Islet precursor cell (in vitro differentiated cells): Measurements from ENCODE around the gene DCLRE1A.
A peak's percentile ranks its signal among the peaks of the same experiment; 100 is the strongest.
"Not testable (repeated sequence)": the region's sequence is repeated elsewhere in the genome, so short reads cannot be mapped to it uniquely, and the experiment has no call there.

Experiments
- DNase-seq: peaks from one replicate; pipeline ENCODE4 v3.0.0-alpha.2; 2018

DCLRE1A gene

DNA sequence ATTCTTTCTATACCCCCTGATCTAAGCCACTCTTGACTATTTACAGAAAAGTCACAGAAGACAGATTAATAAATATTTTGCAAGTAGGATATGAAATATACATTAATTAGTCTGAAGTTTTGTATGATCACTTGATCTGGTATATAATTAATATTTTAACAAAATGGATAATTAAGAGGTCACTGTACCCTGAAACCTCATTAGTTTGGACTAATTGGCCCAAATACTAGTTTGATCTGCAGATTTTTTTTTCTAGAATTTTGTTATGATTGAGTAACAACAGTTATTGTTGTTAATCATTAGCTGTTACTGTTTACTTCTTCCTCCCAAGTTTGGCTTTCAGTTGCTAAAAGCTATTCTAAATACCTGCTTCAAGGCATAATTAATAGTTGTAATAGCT is 3.3 kb upstream of the DCLRE1A start:
- DNase-seq, result no peak

DNA sequence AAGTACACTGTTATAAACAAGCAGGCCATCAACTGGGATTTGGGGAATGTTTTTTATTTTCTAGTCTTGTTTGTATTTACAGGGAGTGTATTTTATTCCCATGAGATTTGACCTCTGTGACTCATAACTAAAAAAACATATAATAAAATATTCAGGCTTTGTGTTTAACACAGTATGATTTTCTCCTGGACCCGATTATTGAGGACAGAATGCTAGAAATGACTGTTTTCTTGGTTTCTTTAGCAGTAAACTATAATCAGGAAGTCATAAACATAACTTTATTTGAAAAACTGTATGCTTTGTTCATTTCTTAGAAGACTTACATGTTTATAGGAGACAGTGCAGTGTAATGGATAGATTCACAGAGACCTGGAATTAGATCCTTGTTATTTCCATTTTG is 2.7 kb upstream of the DCLRE1A start:
- DNase-seq, result no peak

DNA sequence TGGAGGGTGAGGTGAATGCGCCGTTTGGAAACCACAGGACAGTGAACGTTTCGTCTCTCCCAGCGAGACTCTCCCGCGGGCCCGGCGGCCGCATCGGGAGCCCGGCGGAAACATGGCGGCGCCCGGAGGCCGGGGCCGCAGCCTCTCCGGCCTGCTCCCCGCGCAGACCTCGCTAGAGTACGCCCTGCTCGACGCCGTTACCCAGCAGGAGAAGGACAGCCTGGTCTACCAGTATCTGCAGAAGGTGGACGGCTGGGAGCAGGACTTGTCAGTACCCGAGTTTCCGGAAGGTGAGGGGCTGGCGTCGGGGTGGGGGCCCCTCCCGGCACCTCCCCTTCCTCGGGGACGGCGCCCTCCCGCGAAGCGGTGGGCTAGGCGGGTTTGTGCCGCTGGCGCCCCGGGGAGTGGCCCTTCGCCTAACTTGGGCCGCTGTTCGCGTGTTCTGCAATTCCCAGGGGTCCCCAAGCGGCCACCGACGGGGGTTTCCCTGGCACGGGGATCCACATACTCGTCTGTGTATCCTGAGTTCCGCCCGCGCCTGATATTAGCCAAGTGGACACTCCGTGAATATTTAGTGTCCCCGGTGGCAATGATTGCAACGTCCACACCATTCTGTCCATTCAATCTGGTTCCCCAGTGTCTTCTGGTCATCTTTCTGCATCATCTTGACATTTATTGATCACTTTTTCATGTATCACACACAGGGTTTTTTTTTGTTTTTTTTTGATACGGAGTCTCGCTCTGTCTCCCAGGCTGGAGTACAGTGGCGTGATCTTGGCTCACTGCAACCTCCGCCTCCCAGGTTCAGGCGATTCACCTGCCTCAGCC is 1.1 kb upstream of the DCLRE1A start:
- peak; percentile 80 for DNase-seq

DNA sequence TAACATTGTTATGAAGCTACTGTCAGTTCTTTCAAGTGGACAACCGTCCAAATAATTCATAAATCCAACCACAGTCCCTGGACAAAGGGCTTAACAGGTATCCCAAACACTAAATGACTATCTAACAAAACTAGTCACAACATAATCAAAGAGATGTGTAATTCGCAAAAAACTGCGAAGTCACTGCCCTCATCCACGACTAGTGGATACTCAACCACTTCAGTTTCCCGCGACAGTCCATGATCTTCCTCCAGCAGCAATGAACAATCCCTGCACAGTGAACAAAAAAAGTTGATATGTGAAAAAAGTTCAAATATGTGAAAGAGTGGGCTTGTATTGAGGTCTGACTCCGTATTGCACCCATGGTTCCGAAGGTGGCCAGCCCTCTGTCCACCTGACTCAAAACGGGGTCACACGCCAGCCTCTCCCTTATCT is 287 bp downstream of the DCLRE1A start:
- DNase-seq, result peak; percentile 44

DNA sequence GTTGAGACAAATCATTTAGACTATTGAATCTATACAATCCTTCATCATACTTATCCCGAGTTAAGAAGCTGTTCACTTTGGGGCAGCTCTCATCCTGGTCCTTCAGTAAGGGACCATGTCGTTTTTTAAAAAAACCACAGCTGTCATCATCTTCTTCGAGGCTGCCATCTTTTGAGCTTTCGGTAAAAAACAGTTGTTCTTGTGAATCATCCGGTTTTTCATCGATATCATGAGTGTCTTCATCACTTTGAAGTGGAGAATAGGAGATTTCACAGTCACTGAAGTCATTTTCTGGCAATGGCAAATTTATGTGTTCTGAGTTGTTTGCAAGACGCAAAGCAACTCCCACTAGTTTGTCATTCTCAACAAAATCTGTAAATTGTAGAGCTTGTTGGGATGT is 3.9 kb downstream of the DCLRE1A start:
- DNase-seq, result no peak

DNA sequence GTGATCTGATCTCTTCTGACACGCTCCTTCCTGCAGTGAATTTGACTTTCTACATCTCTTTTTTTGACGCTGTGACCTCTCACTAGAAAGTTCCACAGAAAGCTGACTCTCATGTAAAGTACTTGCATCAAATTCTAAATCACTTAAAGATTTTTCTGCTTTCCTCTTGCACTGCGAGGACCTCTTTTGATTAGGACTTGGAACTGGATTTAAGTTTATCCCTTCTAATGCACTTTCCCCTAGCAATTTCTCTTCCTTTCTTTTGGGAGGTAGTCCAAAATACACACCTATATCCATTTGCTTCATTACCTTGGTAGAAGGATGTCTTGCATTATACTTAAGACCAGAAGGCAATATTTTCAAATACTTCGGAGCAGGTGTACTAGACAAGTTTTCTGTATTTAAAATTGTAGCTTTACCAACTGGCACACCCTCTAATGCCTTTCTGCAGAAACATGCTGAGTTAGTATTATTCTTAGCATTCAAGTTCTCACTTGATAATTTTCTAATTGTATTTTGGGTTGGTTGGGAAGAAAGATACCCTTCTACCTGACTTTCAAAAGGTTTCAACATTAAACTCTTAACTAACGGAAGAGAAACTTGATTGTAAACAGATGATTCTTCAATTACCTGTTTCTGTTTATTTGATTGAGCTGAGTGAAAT is 4.6 kb downstream of the DCLRE1A start:
- DNase-seq, result no peak

DNA sequence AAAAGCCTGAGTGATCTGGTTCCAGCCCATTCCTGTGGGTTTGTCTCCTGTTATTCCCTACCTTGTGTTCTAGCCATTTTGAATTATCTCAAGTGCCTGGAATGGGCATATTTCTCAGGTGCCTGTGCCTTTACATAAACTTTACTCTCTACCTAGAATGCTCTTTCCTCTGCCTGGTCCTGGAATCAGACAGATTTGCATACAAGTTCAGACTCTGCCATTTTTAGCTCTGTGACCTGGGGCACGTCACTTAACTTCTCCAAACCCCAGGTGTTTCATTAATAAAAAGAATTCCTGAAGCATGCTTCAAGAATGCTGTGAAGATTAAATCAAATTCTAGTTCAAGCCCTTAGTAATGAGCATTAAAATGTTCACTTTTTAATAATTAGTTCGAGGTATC is 7.8 kb downstream of the DCLRE1A start:
- no peak for DNase-seq

DNA sequence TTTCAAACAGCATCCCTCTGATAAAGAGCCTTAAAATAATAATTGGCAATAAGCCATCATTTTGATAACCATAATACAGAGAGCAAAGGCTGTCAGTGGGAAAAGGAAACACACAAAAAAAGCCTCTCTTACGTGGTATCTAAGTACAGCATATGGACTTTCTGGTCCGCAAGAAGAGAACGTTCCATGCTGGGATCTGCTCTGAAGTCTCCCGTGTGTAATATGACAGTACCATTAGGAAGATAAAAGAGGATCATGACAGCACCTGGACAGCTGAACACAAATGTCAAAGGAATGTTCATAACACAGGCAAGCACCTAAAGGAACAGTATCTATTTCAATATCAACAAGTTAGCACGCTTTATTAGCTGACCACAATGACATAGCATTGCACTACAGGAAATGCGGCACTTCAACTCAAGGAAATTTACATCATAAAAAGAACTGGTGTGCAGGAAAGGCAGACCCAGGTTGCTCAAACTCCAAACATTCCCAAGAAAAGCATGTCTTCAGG is 9.9 kb downstream of the DCLRE1A start:
- no peak for DNase-seq

DNA sequence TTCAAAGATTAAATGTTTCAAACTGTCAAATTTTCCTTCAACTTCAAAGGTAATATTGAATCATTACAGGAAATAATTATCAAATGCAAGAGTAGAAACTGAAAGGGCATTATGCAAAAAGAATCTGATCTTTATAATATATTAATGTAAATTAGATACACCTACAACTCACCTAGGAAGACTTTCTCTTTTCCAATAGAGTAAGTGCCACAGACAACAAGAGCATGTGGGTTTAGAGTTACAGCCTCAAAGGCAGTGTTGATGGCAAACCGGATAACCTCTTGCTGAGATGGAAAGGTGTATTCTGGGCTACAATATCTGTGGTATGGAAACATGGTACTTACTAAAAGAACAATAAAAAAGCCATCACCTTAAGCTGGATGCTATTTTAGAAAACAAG is 11.7 kb downstream of the DCLRE1A start:
- no peak for DNase-seq

DNA sequence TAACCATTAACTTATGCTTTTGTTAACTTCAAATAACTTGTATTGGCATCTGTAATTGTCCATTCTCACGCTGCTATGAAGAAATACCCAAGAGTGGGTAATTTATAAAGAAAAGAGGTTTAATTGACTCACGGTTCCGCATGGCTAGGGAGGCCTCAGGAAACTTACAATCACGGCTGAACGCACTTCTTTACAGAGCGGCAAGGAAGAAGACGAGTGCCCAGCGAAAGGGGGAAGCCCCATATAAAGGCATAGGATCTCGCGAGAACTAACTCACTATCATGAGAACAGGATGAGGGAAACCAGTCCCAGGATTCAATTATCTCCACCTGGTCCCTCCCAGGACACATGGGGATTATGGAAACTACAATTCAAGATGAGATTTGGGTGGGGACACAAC is 25.3 kb downstream of the DCLRE1A start:
- not testable (repeated sequence) for DNase-seq

DNA sequence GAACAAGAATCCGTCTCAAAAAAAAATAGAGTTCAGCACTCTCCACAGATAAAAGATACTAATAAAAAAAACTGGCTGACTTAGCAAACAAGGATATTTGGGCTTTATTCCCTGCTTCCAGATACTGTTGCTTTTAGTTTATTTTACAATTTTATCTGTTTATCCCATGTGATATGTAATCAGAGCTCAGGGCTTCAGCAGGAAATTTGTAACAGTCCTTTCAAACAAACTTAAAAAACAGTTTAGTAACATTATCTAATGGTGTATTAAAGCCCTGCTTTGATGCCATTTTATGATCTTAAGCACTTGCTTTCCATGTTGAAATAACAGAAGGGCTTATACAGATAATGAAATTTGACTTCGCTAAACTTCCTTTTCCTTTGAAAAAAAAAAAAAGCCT is 28.1 kb downstream of the DCLRE1A start:
- DNase-seq, result no peak

DNA sequence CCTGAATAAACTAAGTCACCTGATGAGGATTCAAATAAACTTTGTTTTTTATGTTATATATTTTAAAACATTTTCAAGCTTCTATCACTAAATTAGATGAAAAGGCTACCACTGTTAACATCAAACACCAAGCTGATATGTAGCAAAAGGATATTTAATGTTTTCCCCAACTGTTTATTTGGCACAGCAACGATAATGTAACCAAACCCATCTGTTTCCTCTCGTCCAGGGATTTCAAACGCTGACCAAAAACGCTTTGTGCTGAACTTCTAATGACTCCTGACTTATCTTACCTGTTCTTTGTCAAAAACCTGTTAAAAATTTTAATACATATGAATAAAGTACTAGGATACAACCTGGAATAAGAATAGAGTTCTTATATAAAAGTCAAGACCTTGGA is 30.5 kb downstream of the DCLRE1A start:
- no peak for DNase-seq

DNA sequence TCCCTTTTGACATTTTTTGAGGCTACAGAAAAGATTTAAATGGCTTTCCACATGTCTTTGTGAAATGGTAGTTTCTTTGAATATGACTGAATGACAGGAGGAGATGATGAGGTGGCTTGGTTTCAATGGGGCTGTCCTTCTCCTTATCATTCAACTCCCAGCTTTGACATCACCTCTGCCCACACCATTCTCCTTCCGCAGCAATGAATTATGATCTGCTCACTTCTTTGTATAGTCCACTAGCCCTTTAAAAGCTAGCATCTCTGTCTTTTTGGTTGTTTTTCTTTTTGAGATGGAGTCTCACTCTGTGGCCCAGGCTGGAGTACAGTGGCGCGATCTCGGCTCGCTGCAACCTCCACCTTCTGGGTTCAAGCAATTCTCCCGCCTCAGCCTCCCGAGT is 31.7 kb downstream of the DCLRE1A start:
- no peak for DNase-seq

DNA sequence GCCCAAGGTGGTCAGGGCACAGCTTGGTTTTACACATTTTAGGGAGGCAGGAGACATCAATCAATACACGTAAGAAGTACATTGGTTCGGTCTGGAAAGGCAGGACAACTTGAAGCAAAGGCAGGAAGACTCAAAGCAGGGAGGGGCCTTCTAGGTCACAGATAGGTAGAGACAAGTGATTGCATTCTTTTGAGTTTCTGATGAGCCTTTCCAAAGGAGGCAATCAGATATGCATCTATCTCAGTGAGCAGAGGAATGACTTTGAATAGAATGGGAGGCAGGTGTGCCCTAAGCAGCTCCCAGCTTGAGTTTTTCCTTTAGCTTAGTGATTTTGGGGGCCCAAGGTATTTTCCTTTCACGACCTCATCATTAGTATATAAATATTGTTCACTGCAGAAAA is 32.6 kb downstream of the DCLRE1A start:
- DNase-seq, result not testable (repeated sequence)

DNA sequence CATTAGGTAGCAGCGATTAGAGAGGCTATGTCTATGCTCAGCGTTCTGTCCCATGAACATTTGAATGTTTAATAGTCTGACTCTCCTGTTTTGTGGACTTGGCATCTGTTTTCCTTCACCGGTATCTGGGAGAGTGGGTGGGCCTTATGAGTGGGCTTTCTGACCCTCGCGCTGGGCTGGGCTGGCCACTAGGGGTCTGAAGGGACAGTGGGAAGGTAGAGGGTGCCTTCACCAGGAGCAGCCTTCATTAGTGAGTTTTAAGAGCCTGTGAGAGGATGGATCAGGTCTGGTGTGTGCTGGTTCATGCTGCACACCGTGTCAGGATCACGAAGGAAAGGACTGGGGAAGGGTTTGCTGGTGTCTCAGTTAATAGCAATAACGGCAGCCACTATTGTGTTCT is 33.4 kb downstream of the DCLRE1A start:
- DNase-seq, result peak; percentile 79

DNA sequence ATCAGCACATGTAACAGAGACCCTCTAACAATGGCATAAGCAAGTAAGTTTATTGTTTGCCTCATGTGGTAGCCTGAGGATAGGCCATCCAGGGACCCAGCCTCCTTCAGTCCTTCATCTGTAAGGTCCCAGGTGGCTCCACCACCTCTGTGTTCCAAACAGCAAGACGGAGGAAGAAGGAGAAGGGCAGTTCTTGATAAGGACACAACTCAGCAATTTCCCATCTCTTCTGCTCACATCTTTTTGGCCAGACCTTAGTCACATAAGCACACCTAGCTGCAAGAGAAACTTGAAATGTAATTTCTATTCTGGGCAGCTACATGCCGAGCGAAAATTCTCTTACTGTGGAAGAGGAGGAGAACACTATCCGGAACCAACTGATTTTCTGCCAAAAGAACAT is 33.9 kb downstream of the DCLRE1A start:
- DNase-seq, result no peak

DNA sequence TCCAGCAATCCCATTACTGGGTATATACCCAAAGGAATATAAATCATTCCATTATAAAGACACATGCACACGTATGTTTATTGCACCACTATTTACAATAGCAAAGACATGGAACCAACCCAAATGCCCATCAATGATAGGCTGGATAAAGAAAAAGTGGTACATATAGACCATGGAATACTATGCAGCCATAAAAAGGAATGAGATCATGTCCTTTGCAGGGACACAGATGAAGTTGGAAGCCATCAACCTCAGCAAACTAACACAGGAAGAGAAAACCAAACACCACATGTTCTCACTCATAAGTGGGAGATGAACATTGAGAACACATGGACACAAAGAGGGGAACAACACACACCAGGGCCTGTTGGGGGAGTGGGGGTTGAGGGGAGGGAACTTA is 39.2 kb downstream of the DCLRE1A start:
- not testable (repeated sequence) for DNase-seq

DNA sequence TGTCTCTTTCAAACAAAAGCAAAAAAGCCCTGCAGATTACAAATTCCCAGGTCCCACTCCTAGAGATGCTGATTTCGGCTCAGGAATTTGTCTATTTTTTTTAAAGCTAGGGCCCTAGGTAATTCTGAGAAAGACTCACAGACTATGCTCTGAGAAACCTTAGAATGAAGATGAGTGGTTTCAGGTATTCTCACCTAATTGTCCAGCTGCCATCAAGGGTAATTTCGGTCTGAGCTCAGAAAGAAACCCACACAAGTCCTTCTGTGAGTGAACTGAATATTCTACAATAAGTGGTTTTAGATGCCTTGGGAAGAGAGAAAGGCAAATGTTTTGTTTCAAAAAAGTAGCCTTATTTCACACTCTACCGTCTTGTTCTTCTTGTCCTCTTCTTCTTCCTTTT is 45.7 kb downstream of the DCLRE1A start:
- DNase-seq, result no peak

DNA sequence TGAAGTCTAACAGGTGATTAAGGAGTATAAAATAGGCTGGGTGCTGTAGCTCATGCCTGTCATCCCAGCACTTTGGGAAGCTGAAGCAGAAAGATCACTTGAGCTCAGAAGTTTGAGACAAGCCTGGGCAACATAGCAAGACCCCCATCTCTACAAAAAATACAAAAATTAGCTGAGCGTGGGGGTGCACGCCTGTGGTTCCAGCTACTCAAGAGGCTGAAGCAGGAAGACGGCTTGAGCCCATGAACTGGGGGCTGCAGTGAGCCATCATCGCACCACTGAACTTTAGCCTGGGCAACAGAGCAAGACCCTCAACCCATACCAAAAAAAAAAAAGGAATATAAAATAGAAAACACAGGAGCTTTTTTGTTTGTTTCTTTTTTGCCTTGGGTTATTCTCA is 47.4 kb downstream of the DCLRE1A start:
- no peak for DNase-seq

DNA sequence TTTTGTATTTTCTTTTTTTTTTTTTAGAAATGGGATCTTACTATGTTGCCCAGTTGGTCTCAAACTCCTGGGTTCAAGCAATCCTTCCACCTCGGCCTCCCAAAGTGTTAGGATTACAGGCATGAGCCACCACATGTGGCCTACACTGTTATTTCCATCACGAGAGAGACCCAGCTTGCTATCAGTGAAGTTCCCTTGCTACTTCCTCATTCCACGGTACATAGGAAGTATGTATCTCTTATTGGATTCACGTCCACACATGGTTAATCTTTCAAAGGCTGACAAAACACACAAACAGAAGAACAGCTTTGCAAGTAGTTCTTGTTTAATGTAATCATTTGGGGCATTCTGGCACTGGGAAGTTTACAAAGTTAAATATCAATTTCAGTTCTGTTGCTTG is 50.9 kb downstream of the DCLRE1A start:
- no peak for DNase-seq

DNA sequence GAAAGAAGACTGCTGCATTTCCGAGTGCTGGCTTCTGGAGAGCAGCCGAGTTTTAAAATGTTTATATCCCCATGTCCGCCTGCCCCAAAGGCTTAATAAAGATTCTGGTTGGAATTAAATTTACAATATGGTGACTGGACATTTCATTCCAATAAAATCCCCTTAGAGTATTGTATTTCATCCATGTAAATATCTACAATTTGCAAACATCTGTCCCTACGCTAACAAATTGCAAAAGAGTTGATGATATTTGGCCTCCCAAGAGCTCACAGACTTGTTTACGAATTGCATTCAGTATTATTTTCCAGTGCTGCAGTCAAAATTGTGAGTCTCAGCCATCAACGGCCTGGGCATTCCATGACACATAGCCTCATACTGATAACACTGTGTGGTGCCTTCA is 52.3 kb downstream of the DCLRE1A start:
- DNase-seq, result no peak

DNA sequence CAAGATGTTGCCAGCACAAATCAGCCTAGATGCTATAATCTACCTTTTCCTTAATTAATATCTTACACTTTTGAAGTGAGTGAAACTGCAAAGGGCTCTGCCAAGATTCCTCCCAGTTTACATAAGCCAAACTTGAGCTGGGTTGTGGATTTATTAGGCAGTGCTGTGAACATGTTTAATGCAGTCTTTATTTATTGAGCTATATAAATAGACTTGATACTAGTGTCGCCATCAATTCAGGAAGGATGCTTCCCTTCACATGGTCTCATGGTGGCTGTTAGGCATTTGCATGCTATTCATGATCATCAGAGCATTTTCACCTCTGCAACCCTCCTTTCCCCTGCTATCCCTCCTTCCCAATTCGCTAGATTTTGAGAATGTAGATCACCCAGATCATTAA is 62.2 kb downstream of the DCLRE1A start:
- no peak for DNase-seq

DNA sequence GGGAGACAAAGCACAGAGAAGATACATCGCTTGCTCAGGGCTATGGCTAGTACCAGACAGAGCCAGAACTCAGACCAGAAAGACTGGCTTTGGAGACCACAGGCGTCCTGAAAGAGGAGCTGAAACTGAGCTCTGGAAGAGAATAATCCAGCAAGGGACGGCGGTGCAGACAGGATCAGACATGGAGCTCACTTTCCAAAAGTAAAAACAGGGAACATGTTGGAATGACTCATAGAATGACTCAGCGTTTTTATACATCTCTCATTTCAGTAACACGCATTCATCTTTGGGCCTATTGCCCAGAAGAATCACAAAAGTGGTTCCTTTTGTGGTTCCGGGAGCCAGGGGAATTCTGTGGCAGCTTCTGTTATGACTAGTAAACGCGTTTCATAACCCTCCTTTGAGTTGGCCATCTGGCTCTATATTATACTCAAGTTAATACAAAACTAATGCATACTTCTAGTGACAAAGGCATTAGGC is 65.2 kb downstream of the DCLRE1A start:
- no peak for DNase-seq
